Measurements from ENCODE around the gene LRFN2. TPM values are rescaled to one million over a fixed set of nuclear protein-coding genes. Genes with fewer than 3 reads are reported as not detected.

Gene LRFN2
- total RNA-seq, 8 experiments from 2014 or later: 0.10 to 5.1 (median 4.2) TPM; not detected in 1

- Histone ChIP-seq H3K4me1 (replicated peaks in 1 of 2) (peaks cover 26 to 38% of the 10 kb centered on the region in 2 donors), H3K27ac (no peak overlapping the region), H3K4me3 (no peak overlapping the region)
- in situ Hi-C loops (cut with MboI; ENCODE audit: low pct_unique_long_range_greater_than_20kb in 2 of 9, low sequenced_read_pairs in 9 of 9, unreplicated experiment in 9 of 9): no loop called here
- ATAC-seq (replicated peaks in 6 of 8): peak in 5 of 8 experiments; percentile 23 to 68 (median 65)
- WGBS, 10 experiments: 10 to 100% (median 93%) methylated on average over 1 to 5 of the region's 6 CpGs; no CpG with 5 or more reads in 3 of the 10 experiments
Observed at GRCh38 chr6:40521496-40521895, 65.7 kb downstream of the LRFN2 start.

DNA sequence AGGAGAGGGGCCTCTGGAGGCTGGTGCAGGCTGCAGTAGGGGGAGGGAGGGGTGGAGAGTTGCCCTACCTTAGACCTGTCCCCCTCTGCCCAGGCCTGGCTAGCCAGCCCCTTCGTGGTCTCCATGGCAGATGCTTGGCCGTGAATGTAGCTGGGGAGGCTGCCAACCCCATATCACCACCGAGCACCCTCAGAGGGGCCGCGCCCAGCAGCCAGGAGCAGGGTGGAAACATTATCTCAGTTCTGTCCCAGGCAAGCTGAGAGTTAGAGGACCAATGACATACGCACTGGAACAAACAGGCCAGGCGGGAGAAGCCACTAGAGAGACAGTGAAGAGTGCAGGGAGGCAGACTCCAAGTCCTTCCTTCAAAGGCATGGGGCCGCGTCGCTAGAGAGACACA is 66.5 kb downstream of the LRFN2 start:
- in situ Hi-C loops (cut with MboI; ENCODE audit: low pct_unique_long_range_greater_than_20kb in 2 of 9, low sequenced_read_pairs in 9 of 9, unreplicated experiment in 9 of 9): no loop called here
- peak in 4 of 8 experiments; percentile 41 to 79 (median 44) for ATAC-seq (replicated peaks in 6 of 8)
- WGBS, 10 experiments: 44 to 100% (median 88%) methylated on average over 1 to 8 of the region's 10 CpGs; no CpG with 5 or more reads in 3 of the 10 experiments
- Histone ChIP-seq H3K27ac (no peak overlapping the region), H3K4me3 (no peak overlapping the region), H3K4me1 (replicated peaks in 1 of 2) (peaks cover 26 to 38% of the 10 kb centered on the region in 2 donors)

- ATAC-seq (replicated peaks in 6 of 8): no peak
- no peak overlapping the region for H3K27ac ChIP-seq
- no peak overlapping the region for H3K4me3 ChIP-seq
- in situ Hi-C loops (cut with MboI; ENCODE audit: low pct_unique_long_range_greater_than_20kb in 2 of 9, low sequenced_read_pairs in 9 of 9, unreplicated experiment in 9 of 9): no loop called here
- WGBS, 10 experiments: 60 to 100% (median 88%) methylated on average over 1 to 5 of the region's 5 CpGs; no CpG with 5 or more reads in 4 of the 10 experiments
- H3K4me1 ChIP-seq (replicated peaks in 1 of 2): peaks cover 25 to 36% of the 10 kb centered on the region in 2 donors
Observed at GRCh38 chr6:40520084-40520483, 67.1 kb downstream of the LRFN2 start.

DNA sequence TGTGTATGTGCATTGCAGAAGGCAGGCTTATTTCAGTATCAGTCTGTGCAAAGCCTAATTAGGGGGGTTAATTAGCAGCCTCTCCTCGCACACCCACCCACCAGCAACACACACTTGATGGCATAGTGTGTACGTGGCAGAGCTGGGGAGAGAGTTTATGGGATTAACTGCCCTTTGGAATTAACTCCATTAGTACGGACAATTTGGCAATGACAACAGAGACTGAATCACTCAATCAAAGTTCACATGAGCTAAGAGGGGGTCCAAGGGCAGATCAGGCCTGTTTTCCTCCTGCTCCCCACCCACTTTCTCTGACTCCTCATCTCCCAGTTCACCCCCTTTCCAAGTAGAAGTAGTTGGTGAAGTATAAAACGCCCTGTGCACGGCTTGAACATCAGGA is 69.5 kb downstream of the LRFN2 start:
- no peak for ATAC-seq (replicated peaks in 6 of 8)
- WGBS, 10 experiments: 14 to 92% (median 76%) methylated on average over 1 to 4 of the region's 5 CpGs; no CpG with 5 or more reads in 4 of the 10 experiments
- H3K4me3 ChIP-seq: no peak overlapping the region
- H3K27ac ChIP-seq: no peak overlapping the region
- in situ Hi-C loops (cut with MboI; ENCODE audit: low pct_unique_long_range_greater_than_20kb in 2 of 9, low sequenced_read_pairs in 9 of 9, unreplicated experiment in 9 of 9): no loop called here
- peaks cover 9 to 18% of the 10 kb centered on the region in 2 donors for H3K4me1 ChIP-seq (replicated peaks in 1 of 2)

- WGBS, 10 experiments: 83 to 100% methylated on average over 1 of the region's 1 CpG; no CpG with 5 or more reads in 8 of the 10 experiments
- in situ Hi-C loops (cut with MboI; ENCODE audit: low pct_unique_long_range_greater_than_20kb in 2 of 9, low sequenced_read_pairs in 9 of 9, unreplicated experiment in 9 of 9): no loop called here
- Histone ChIP-seq H3K4me3 (no peak overlapping the region), H3K4me1 (replicated peaks in 1 of 2) (peaks cover 5 to 9% of the 10 kb centered on the region in 2 donors), H3K27ac (no peak overlapping the region)
- ATAC-seq (replicated peaks in 6 of 8): no peak
Observed at GRCh38 chr6:40516429-40516828, 70.7 kb downstream of the LRFN2 start.

DNA sequence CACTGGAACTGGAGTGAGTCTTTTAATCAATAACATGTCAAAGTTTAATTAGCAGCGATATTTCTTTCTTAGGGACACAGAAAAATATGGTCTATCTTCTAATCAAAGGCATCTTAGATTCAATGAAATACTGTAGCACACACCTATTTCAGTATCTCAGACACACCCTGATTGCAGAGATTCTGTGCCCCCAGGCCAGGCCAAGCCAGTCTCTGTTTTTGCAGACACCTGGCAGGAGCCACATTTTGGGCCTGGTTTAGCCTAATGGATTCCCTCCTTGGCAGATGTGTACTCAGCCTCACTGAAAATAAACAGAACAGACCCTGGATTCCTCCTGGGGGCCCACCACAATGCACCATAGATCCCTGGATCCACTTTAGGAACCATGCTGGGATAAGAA is 74.8 kb downstream of the LRFN2 start:
- WGBS, 10 experiments: 40 to 100% (median 86%) methylated on average over 1 of the region's 1 CpG; no CpG with 5 or more reads in 6 of the 10 experiments

GRCh38 chr6:40511884-40512283 is 75.3 kb downstream of the LRFN2 start:
- H3K27ac ChIP-seq: no peak overlapping the region
- 53 to 100% (median 91%) methylated on average over 1 to 6 of the region's 6 CpGs; no CpG with 5 or more reads in 3 of the 10 experiments for WGBS, 10 experiments
- H3K4me3 ChIP-seq: no peak overlapping the region
- no peaks in the 10 kb centered on the region for H3K4me1 ChIP-seq (replicated peaks in 1 of 2)
- no peak for ATAC-seq (replicated peaks in 6 of 8)
- in situ Hi-C loops (cut with MboI; ENCODE audit: low pct_unique_long_range_greater_than_20kb in 2 of 9, low sequenced_read_pairs in 9 of 9, unreplicated experiment in 9 of 9): no loop called here

More for the DNA sequence above, 74.8 kb downstream of the LRFN2 start:
- ATAC-seq (replicated peaks in 6 of 8): no peak
- Histone ChIP-seq H3K27ac (peak overlapping the region in 1 of 2 donors; percentile 23), H3K4me3 (no peak overlapping the region), H3K4me1 (replicated peaks in 1 of 2) (no peaks in the 10 kb centered on the region)
- in situ Hi-C loops (cut with MboI; ENCODE audit: low pct_unique_long_range_greater_than_20kb in 2 of 9, low sequenced_read_pairs in 9 of 9, unreplicated experiment in 9 of 9): no loop called here

GRCh38 chr6:40510442-40510841 is 76.7 kb downstream of the LRFN2 start:
- Histone ChIP-seq H3K4me3 (no peak overlapping the region), H3K27ac (no peak overlapping the region), H3K4me1 (replicated peaks in 1 of 2) (no peaks in the 10 kb centered on the region)
- in situ Hi-C loops (cut with MboI; ENCODE audit: low pct_unique_long_range_greater_than_20kb in 2 of 9, low sequenced_read_pairs in 9 of 9, unreplicated experiment in 9 of 9): no loop called here
- ATAC-seq (replicated peaks in 6 of 8): no peak
- 8 to 80% methylated on average over 1 to 2 of the region's 4 CpGs; no CpG with 5 or more reads in 8 of the 10 experiments for WGBS, 10 experiments

- no peaks in the 10 kb centered on the region for H3K4me1 ChIP-seq (replicated peaks in 1 of 2)
- no peak overlapping the region for H3K27ac ChIP-seq
- in situ Hi-C loops (cut with MboI; ENCODE audit: low pct_unique_long_range_greater_than_20kb in 2 of 9, low sequenced_read_pairs in 9 of 9, unreplicated experiment in 9 of 9): no loop called here
- no peak for ATAC-seq (replicated peaks in 6 of 8)
- 67 to 100% (median 89%) methylated on average over 1 to 11 of the region's 11 CpGs; no CpG with 5 or more reads in 5 of the 10 experiments for WGBS, 10 experiments
- H3K4me3 ChIP-seq: no peak overlapping the region
Observed at GRCh38 chr6:40509716-40510260, 77.4 kb downstream of the LRFN2 start.

DNA sequence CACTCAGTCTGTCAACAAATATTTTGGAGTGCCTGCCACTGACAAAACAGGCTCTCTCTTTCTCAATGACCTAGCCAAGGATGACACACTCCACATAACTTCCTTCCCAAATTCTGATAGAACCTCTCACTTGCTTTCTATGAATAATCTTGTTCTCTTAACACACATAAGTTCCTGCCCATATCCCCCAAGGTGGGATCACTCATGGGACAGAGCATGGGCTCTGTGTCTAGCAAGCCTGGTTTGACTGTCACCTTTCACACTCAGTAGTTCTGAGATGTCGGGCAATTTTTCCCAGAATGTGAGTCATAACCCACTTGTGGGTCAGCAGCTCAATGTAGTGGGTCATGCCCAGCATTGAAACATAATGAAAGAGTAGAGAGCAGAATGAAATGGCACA is 78.1 kb downstream of the LRFN2 start:
- H3K27ac ChIP-seq: no peak overlapping the region
- no peaks in the 10 kb centered on the region for H3K4me1 ChIP-seq (replicated peaks in 1 of 2)
- no peak overlapping the region for H3K4me3 ChIP-seq
- ATAC-seq (replicated peaks in 6 of 8): no peak
- 50 to 100% (median 88%) methylated on average over 1 of the region's 1 CpG; no CpG with 5 or more reads in 7 of the 10 experiments for WGBS, 10 experiments
- in situ Hi-C loops (cut with MboI; ENCODE audit: low pct_unique_long_range_greater_than_20kb in 2 of 9, low sequenced_read_pairs in 9 of 9, unreplicated experiment in 9 of 9): no loop called here

DNA sequence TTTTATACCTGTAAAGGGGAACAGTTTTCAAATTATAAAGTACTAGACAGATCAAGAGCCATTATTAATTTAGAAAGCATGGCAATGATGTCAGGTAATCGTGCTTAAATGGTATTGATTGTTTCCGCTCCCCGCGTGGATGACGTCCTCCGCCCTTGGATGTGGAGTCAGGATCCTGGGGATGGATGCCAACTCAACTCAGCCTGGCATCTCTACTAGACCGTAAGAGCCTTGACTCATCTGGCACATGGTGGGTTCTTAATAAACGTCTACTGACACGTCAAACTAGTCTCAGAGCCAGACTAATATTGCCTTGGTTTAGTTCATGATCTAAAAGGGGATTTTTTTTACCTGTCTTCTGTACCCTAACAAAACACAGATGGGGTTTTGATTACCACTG is 80.2 kb downstream of the LRFN2 start:
- Histone ChIP-seq H3K27ac (no peak overlapping the region), H3K4me3 (no peak overlapping the region), H3K4me1 (replicated peaks in 1 of 2) (no peaks in the 10 kb centered on the region)
- ATAC-seq (replicated peaks in 6 of 8): peak in 1 of 8 experiments; percentile 46
- WGBS, 10 experiments: 11 to 100% (median 83%) methylated on average over 1 to 9 of the region's 9 CpGs; no CpG with 5 or more reads in 2 of the 10 experiments
- in situ Hi-C loops (cut with MboI; ENCODE audit: low pct_unique_long_range_greater_than_20kb in 2 of 9, low sequenced_read_pairs in 9 of 9, unreplicated experiment in 9 of 9): no loop called here

DNA sequence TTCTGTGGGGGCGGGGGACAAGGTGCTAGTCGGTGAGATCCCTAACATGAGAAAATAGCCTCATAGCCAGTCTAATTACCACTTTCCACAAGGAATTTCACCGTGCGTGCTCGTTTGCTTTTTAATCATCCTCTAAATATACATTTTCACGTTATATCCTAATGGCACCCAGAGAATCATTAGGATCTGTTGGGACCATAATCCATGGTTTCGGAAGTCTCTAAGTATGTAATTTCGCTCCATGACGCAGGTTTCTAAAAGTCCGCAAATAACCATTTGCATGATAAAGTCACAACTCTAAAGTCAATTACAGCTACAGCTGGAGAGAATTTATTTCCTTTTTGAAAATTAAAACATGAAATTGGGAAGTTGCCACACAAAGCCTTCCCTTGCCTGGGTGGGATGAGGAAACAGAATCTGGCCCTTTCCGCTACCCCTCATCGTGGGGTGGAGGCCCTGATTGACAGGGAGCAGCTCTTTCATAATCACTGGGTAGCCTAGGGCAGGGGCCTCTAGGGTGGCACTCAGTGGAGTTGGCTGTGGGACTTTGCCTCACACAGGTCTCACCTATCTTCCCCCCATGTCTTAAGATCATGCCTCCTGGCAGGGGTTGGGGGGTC is 81.9 kb downstream of the LRFN2 start:
- 63 to 100% (median 88%) methylated on average over 1 to 11 of the region's 12 CpGs; no CpG with 5 or more reads in 1 of the 10 experiments for WGBS, 10 experiments
- Histone ChIP-seq H3K4me1 (replicated peaks in 1 of 2) (no peaks in the 10 kb centered on the region), H3K4me3 (no peak overlapping the region), H3K27ac (no peak overlapping the region)
- ATAC-seq (replicated peaks in 6 of 8): no peak
- in situ Hi-C loops (cut with MboI; ENCODE audit: low pct_unique_long_range_greater_than_20kb in 2 of 9, low sequenced_read_pairs in 9 of 9, unreplicated experiment in 9 of 9): no loop called here

DNA sequence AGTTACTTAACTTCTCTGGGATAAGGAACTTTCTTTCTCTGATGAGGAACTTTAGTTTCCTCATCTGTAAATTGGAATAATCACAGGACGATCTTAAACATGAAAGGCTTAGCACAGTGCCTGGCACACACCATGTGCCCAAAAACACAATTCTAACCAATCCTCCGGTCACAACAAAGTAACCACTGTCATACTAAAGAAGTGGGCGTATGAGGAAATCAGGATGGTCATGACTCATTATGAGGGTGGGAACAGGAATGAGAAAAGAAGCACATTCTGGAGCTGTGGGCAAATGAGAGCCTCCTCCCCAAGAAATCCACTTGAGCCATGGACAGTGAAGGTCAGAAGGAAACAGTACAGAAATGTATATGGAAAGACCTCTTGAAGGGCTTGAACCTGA is 82.9 kb downstream of the LRFN2 start:
- no peak overlapping the region for H3K27ac ChIP-seq
- in situ Hi-C loops (cut with MboI; ENCODE audit: low pct_unique_long_range_greater_than_20kb in 2 of 9, low sequenced_read_pairs in 9 of 9, unreplicated experiment in 9 of 9): no loop called here
- peak in 2 of 8 experiments; percentile 68 to 95 for ATAC-seq (replicated peaks in 6 of 8)
- 20 to 100% (median 94%) methylated on average over 1 to 3 of the region's 3 CpGs; no CpG with 5 or more reads in 3 of the 10 experiments for WGBS, 10 experiments
- no peaks in the 10 kb centered on the region for H3K4me1 ChIP-seq (replicated peaks in 1 of 2)
- H3K4me3 ChIP-seq: no peak overlapping the region
